Lower lobe of right lung (tissue), 2 donors: Measurements from ENCODE around the gene ALKBH3. TPM values are rescaled to one million over a fixed set of nuclear protein-coding genes. Genes with fewer than 3 reads are reported as not detected.

Source experiments
- ATAC-seq, 2 donors: fragments of 200-7000 bp; cut with Tn5 transposase; one replicate each; pipeline ENCODE4 v1.9.1; 2020 to 2022; ENCODE audit warnings: mild to moderate bottlenecking in 2 of 2, moderate library complexity in 2 of 2
- DNase-seq: peaks from one replicate; pipeline ENCODE4 v3.0.0-alpha.2; 2020
- H3K27ac ChIP-seq: fragments of 200-600 bp; one replicate; pipeline ENCODE4 v1.8.0; 2022
- H3K27me3 ChIP-seq: fragments of 200-600 bp; one replicate; pipeline ENCODE4 v1.8.0; 2022; ENCODE audit warnings: low read depth
- H3K36me3 ChIP-seq: fragments of 200-600 bp; one replicate; pipeline ENCODE4 v1.8.0; 2022; ENCODE audit warnings: mild to moderate bottlenecking
- H3K4me1 ChIP-seq: fragments of 200-600 bp; one replicate; pipeline ENCODE4 v1.8.0; 2022
- H3K4me3 ChIP-seq: fragments of 200-600 bp; one replicate; pipeline ENCODE4 v1.8.0; 2022; ENCODE audit warnings: mild to moderate bottlenecking
- H3K9me3 ChIP-seq: fragments of 200-600 bp; one replicate; pipeline ENCODE4 v1.8.0; 2022
- CTCF ChIP-seq: fragments of 200-600 bp; IDR thresholded peaks from one replicate; pipeline ENCODE4 v1.8.0; 2022; ENCODE audit warnings: antibody characterized with exemption, mild to moderate bottlenecking
- intact Hi-C: fragments of 100-400 bp; cut with DNase I; formaldehyde crosslinking; loops from one replicate; pipeline ENCODE4 v1.11.0; 2022
- total RNA-seq: library from RNA; stranded (reverse); fragmentation: NEBNext Ultra II Directional; extraction: Animal tissue kit (Norgen Biotek cat#: 25700); gene quantifications from one replicate; pipeline ENCODE4 v1.2.1, GENCODE V29; 2021
- donor health status: DM: no; HTN: yes; CAD: no; lungs with severe emphysema.

Gene ALKBH3
- total RNA-seq, 1 donor from 2014 or later: 26.5 TPM

- Histone ChIP-seq H3K4me1 (peaks cover 10% of the 10 kb centered on the region), H3K27me3 (no peaks in the 10 kb centered on the region), H3K27ac (no peak overlapping the region), H3K4me3 (no peak overlapping the region), H3K36me3 (no peaks in the 10 kb centered on the region), H3K9me3 (no peaks in the 10 kb centered on the region)
- no peak for TF ChIP-seq CTCF
- intact Hi-C loops: no loop called here
- DNase-seq: no peak
- ATAC-seq: no peak
Observed at GRCh38 chr11:43934601-43935423, 54.2 kb downstream of the ALKBH3 start.

- H3K4me3 ChIP-seq: no peak overlapping the region
- H3K27me3 ChIP-seq: no peaks in the 10 kb centered on the region
- no peak for DNase-seq
- H3K27ac ChIP-seq: no peak overlapping the region
- intact Hi-C loops: no loop called here
- ATAC-seq: no peak
- no peak for TF ChIP-seq CTCF
- no peaks in the 10 kb centered on the region for H3K9me3 ChIP-seq
- H3K4me1 ChIP-seq: peaks cover 10% of the 10 kb centered on the region
- H3K36me3 ChIP-seq: no peaks in the 10 kb centered on the region
Observed at GRCh38 chr11:43935424-43935979, 54.9 kb downstream of the ALKBH3 start.

GRCh38 chr11:43936076-43936475 is 55.4 kb downstream of the ALKBH3 start:
- no peak for DNase-seq
- TF ChIP-seq CTCF: no peak

GRCh38 chr11:43937434-43938411 is 57.1 kb downstream of the ALKBH3 start:
- no peak overlapping the region for H3K4me3 ChIP-seq

More at GRCh38 chr11:43936076-43936475, 55.4 kb downstream of the ALKBH3 start:
- no peaks in the 10 kb centered on the region for H3K36me3 ChIP-seq
- intact Hi-C loops: no loop called here
- no peaks in the 10 kb centered on the region for H3K9me3 ChIP-seq
- no peak overlapping the region for H3K27ac ChIP-seq
- no peak for ATAC-seq
- peaks cover 4% of the 10 kb centered on the region for H3K27me3 ChIP-seq
- H3K4me1 ChIP-seq: peaks cover 10% of the 10 kb centered on the region
- H3K4me3 ChIP-seq: no peak overlapping the region

More at GRCh38 chr11:43937434-43938411, 57.1 kb downstream of the ALKBH3 start:
- ATAC-seq (peak; percentile 23 to 25), DNase-seq (no peak)
- intact Hi-C loops: no loop called here
- Histone ChIP-seq H3K36me3 (no peaks in the 10 kb centered on the region), H3K27ac (peak overlapping the region; percentile 24), H3K9me3 (no peaks in the 10 kb centered on the region), H3K4me1 (peaks cover 10% of the 10 kb centered on the region), H3K27me3 (peaks cover 9% of the 10 kb centered on the region)
- no peak for TF ChIP-seq CTCF
